H9 (cell line): ENCODE measurements around the gene SEPTIN5. TPM values are rescaled to one million over a fixed set of nuclear protein-coding genes. Genes with fewer than 3 reads are reported as not detected.

ENCODE experiments used
- DNase-seq: peaks from one replicate; pipeline ENCODE4 v3.0.0-alpha.2; 2017
- H2AFZ ChIP-seq: one replicate; pipeline ENCODE4 v1.6.1; 2013; ENCODE audit warnings: mild to moderate bottlenecking, low read length, control low read depth, moderate library complexity
- H2AK5ac ChIP-seq: 2 replicates; pipeline ENCODE4 v1.6.1; 2013; ENCODE audit warnings: low read length, control low read depth, mixed read lengths; ENCODE audit not compliant: insufficient read length
- H2BK120ac ChIP-seq: one replicate; pipeline ENCODE4 v1.6.1; 2013; ENCODE audit warnings: low read depth, mild to moderate bottlenecking, low read length, control low read depth, inconsistent platforms; ENCODE audit not compliant: poor library complexity, severe bottlenecking
- H2BK12ac ChIP-seq: 2 replicates; pipeline ENCODE4 v1.6.1; 2013; ENCODE audit warnings: low read length, control low read depth, mixed read lengths, low read depth; ENCODE audit not compliant: insufficient read length
- H2BK15ac ChIP-seq: 2 replicates; pipeline ENCODE4 v1.6.1; 2013; ENCODE audit warnings: low read depth, low read length, control low read depth
- H2BK20ac ChIP-seq: one replicate; pipeline ENCODE4 v1.6.1; 2013; ENCODE audit warnings: low read depth, mild to moderate bottlenecking, low read length, control low read depth, inconsistent platforms; ENCODE audit not compliant: poor library complexity, severe bottlenecking
- H2BK5ac ChIP-seq: 2 replicates; pipeline ENCODE4 v1.6.1; 2013; ENCODE audit warnings: low read length, control low read depth, mixed read lengths; ENCODE audit not compliant: insufficient read length
- H3K14ac ChIP-seq: 2 replicates; pipeline ENCODE4 v1.6.1; 2013; ENCODE audit warnings: low read length, control low read depth; ENCODE audit not compliant: insufficient read depth
- H3K18ac ChIP-seq: 2 replicates; pipeline ENCODE4 v1.6.1; 2013; ENCODE audit warnings: low read depth, mild to moderate bottlenecking, mixed read lengths, low read length, control low read depth; ENCODE audit not compliant: insufficient read length
- H3K23ac ChIP-seq: 2 replicates; pipeline ENCODE4 v1.6.1; 2013; ENCODE audit warnings: low read length, control low read depth, mixed read lengths, low read depth; ENCODE audit not compliant: insufficient read length
- H3K23me2 ChIP-seq: 2 replicates; pipeline ENCODE4 v1.6.1; 2013; ENCODE audit warnings: low read depth, mild to moderate bottlenecking, mixed read lengths, low read length, control low read depth; ENCODE audit not compliant: insufficient read length, poor library complexity, severe bottlenecking
- H3K27ac ChIP-seq: 2 replicates; pipeline ENCODE4 v1.5.1; 2013; ENCODE audit warnings: low read length, control low read depth, mixed read lengths, low read depth; ENCODE audit not compliant: insufficient read length
- H3K27me3 ChIP-seq: 2 replicates; pipeline ENCODE4 v1.6.1; 2013; ENCODE audit warnings: low read length, control low read depth, inconsistent platforms; ENCODE audit not compliant: insufficient read depth
- H3K4ac ChIP-seq: 2 replicates; pipeline ENCODE4 v1.6.1; 2013; ENCODE audit warnings: low read depth, mild to moderate bottlenecking, control low read depth, inconsistent platforms, low read length, moderate library complexity
- H3K4me1 ChIP-seq: 2 replicates; pipeline ENCODE4 v1.6.1; 2013; ENCODE audit warnings: low read length, control low read depth, inconsistent platforms; ENCODE audit not compliant: insufficient read depth
- H3K4me2 ChIP-seq: 2 replicates; pipeline ENCODE4 v1.6.1; 2013; ENCODE audit warnings: low read length, control low read depth, mixed read lengths; ENCODE audit not compliant: insufficient read length, insufficient read depth
- H3K56ac ChIP-seq: 2 replicates; pipeline ENCODE4 v1.6.1; 2013; ENCODE audit warnings: low read depth, mild to moderate bottlenecking, mixed read lengths, low read length, control low read depth; ENCODE audit not compliant: insufficient read length
- H3K79me1 ChIP-seq: 2 replicates; pipeline ENCODE4 v1.6.1; 2013; ENCODE audit warnings: low read depth, mild to moderate bottlenecking, moderate library complexity, low read length, control low read depth, inconsistent platforms; ENCODE audit not compliant: insufficient read depth, poor library complexity, severe bottlenecking
- H3K79me2 ChIP-seq: 2 replicates; pipeline ENCODE4 v1.6.1; 2013; ENCODE audit warnings: low read length, control low read depth, inconsistent platforms; ENCODE audit not compliant: insufficient read depth
- H3K9ac ChIP-seq: 2 replicates; pipeline ENCODE4 v1.6.1; 2013; ENCODE audit warnings: low read length, control low read depth, mixed read lengths; ENCODE audit not compliant: insufficient read length; ENCODE audit errors: extremely low read depth
- H3K9me3 ChIP-seq: one replicate; pipeline ENCODE4 v1.6.1; 2013; ENCODE audit warnings: low read depth, low read length, inconsistent platforms; ENCODE audit not compliant: control insufficient read depth
- H3T11ph ChIP-seq: one replicate; pipeline ENCODE4 v1.6.1; 2013; ENCODE audit warnings: mild to moderate bottlenecking, low read length, control low read depth, inconsistent platforms
- H4K20me1 ChIP-seq: one replicate; pipeline ENCODE4 v1.6.1; 2013; ENCODE audit not compliant: control insufficient read depth, insufficient read length, insufficient read depth
- H4K5ac ChIP-seq: 2 replicates; pipeline ENCODE4 v1.6.1; 2013; ENCODE audit warnings: low read depth, mild to moderate bottlenecking, mixed read lengths, low read length, control low read depth; ENCODE audit not compliant: insufficient read length
- H4K8ac ChIP-seq: replicated peaks from 2 replicates; pipeline ENCODE4 v1.6.1; 2013; ENCODE audit warnings: low read length, control low read depth, mixed read lengths, low read depth; ENCODE audit not compliant: insufficient read length
- H4K91ac ChIP-seq: 2 replicates; pipeline ENCODE4 v1.6.1; 2013; ENCODE audit warnings: low read depth, mild to moderate bottlenecking, moderate library complexity, mixed read lengths, low read length, control low read depth; ENCODE audit not compliant: insufficient read length
- H3K27ac Mint-ChIP-seq, 3 experiments: 2 replicates in 2 of 3; 3 replicates in 1 of 3; pipeline ENCODE4 v1.8.0; 2020 to 2021; ENCODE audit warnings: mixed read lengths in 3 of 3, mild to moderate bottlenecking in 1 of 3, moderate library complexity in 1 of 3
- H3K27me3 Mint-ChIP-seq: 2 replicates; pipeline ENCODE4 v1.8.0; 2021; ENCODE audit warnings: low read depth, mild to moderate bottlenecking, moderate library complexity, mixed read lengths
- H3K36me3 Mint-ChIP-seq, 3 experiments: 2 replicates in 2 of 3; 3 replicates in 1 of 3; pipeline ENCODE4 v1.8.0; 2020 to 2021; ENCODE audit warnings: low read depth in 3 of 3, mixed read lengths in 3 of 3; ENCODE audit not compliant: insufficient read depth in 1 of 3
- H3K4me1 Mint-ChIP-seq, 2 experiments: 2 replicates each; pipeline ENCODE4 v1.8.0; 2020; ENCODE audit warnings: mixed read lengths in 2 of 2
- H3K4me3 Mint-ChIP-seq, 2 experiments: 2 replicates in 1 of 2; 3 replicates in 1 of 2; pipeline ENCODE4 v1.8.0; 2020 to 2021; ENCODE audit warnings: mild to moderate bottlenecking in 2 of 2, mixed read lengths in 2 of 2, moderate library complexity in 1 of 2
- H3K9me3 Mint-ChIP-seq, 2 experiments: 2 replicates in 1 of 2; 3 replicates in 1 of 2; pipeline ENCODE4 v1.8.0; 2020; ENCODE audit warnings: mild to moderate bottlenecking in 2 of 2, mixed read lengths in 2 of 2, moderate library complexity in 1 of 2
- CTCF ChIP-seq: fragments of 200-600 bp; sonication (generic); conservative IDR thresholded peaks from 3 replicates; pipeline ENCODE4 v1.8.0; 2021; ENCODE audit warnings: antibody characterized with exemption, mild to moderate bottlenecking
- WGBS: extraction: QIAGEN DNeasy Blood & Tissue Kit; methylation state at CpG from one replicate; pipeline ENCODE4 v1.1.7; 2013; ENCODE audit warnings: missing lambda C conversion rate, low lambda C conversion rate, mixed read lengths; ENCODE audit not compliant: insufficient read length; ENCODE audit errors: extremely low coverage; 5-methylcytosine and 5-hydroxymethylcytosine counted together
- total RNA-seq: library from RNA; stranded (reverse); gene quantifications from 2 replicates; pipeline ENCODE4 v1.2.1, GENCODE V29; 2021

The SEPTIN5 gene
- total RNA-seq, 1 experiment from 2014 or later: 17.8 TPM

GRCh38 chr22:19680911-19681862 lies 33.1 kb upstream of the SEPTIN5 start:
- Histone ChIP-seq H2BK5ac (no peak overlapping the region), H4K91ac (no peak overlapping the region), H2AFZ (no peak overlapping the region), H4K20me1 (no peaks in the 10 kb centered on the region), H3K23me2 (no peaks in the 10 kb centered on the region), H2BK120ac (no peak overlapping the region), H3K14ac (no peak overlapping the region), H3K18ac (no peak overlapping the region), H2BK15ac (no peak overlapping the region), H3K9ac (no peak overlapping the region), H2BK12ac (no peak overlapping the region), H3K4ac (no peak overlapping the region), H2BK20ac (no peak overlapping the region), H3K4me2 (no peak overlapping the region), H3K79me2 (no peaks in the 10 kb centered on the region), H4K8ac (no peak overlapping the region), H3K56ac (no peak overlapping the region), H3T11ph (no peak overlapping the region), H3K4me1 (peaks cover 2% of the 10 kb centered on the region; the same call in 1 of the 2 replicates), H2AK5ac (no peak overlapping the region), H3K23ac (no peak overlapping the region), H3K27me3 (no peaks in the 10 kb centered on the region), H4K5ac (no peak overlapping the region), H3K9me3 (no peaks in the 10 kb centered on the region), H3K79me1 (no peaks in the 10 kb centered on the region), H3K27ac (no peak overlapping the region)
- H3K4me1 Mint-ChIP-seq: peaks cover 6 to 12% of the 10 kb centered on the region in 2 experiments
- no peak overlapping the region for H3K27ac Mint-ChIP-seq
- peaks cover 13% of the 10 kb centered on the region for H3K27me3 Mint-ChIP-seq
- DNase-seq: no peak
- H3K36me3 Mint-ChIP-seq: no peaks in the 10 kb centered on the region; a peak in 2 of 7 replicates
- TF ChIP-seq CTCF: no peak
- no peak overlapping the region for H3K4me3 Mint-ChIP-seq
- peaks cover 10 to 12% of the 10 kb centered on the region in 2 experiments; a peak in 4 of 5 replicates for H3K9me3 Mint-ChIP-seq
- no CpG with 5 or more reads among the region's 11 CpGs for WGBS
